OCI-LY7 (cell line): Measurements from ENCODE around the gene VPS50.

ENCODE experiments used
- CTCF ChIP-seq: fragments of 200-600 bp; sonication (generic); conservative IDR thresholded peaks from 2 replicates; pipeline ENCODE4 v1.5.1; 2014; ENCODE audit warnings: mild to moderate bottlenecking, antibody characterized with exemption, low read length, moderate library complexity, mixed read lengths
- EZH2phosphoT487 ChIP-seq: fragments of 200-600 bp; sonication (generic); IDR thresholded peaks from 2 replicates; pipeline ENCODE4 v1.6.1; 2018; ENCODE audit warnings: low read depth, borderline replicate concordance, mild to moderate bottlenecking, mixed run types, antibody characterized with exemption, low read length, moderate library complexity, mixed read lengths

GRCh38 chr7:93298671-93299070, 66.5 kb downstream of the VPS50 start:
- no peak for TF ChIP-seq CTCF
- TF ChIP-seq EZH2phosphoT487: no peak
